IMR-90 (cell line): ENCODE measurements around the gene PSMD2. TPM values are rescaled to one million over a fixed set of nuclear protein-coding genes. Genes with fewer than 3 reads are reported as not detected.

ENCODE experiments used
- ATAC-seq: fragments of 200-7000 bp; cut with Tn5 transposase; 2 replicates; pipeline ENCODE4 v1.9.1; 2020; ENCODE audit warnings: low read depth, mild to moderate bottlenecking, moderate library complexity
- BruUV-seq: library from RNA; stranded (reverse); fragments of 400-500 nt; replicated peaks from 2 replicates; lab custom pipeline; 2021; lab: Mats Ljungman, UMichigan
- CTCF ChIA-PET: fragments of 300-600 bp; formaldehyde crosslinking; extraction: SDS; loops from one replicate; lab custom pipeline; 2021; ENCODE audit warnings: antibody characterized with exemption; lab: Yijun Ruan, JAX
- POLR2A ChIA-PET: fragments of 300-600 bp; sonication (Branson Sonifier 250); formaldehyde crosslinking; loops from one replicate; lab custom pipeline; 2022; ENCODE audit warnings: antibody characterized with exemption; ENCODE audit not compliant: unreplicated experiment; lab: Charles Lee
- DNase-seq: peaks from one replicate; pipeline ENCODE4 v3.0.0; 2013
- H2AFZ ChIP-seq: replicated peaks from 2 replicates; pipeline ENCODE3; 2013; ENCODE audit warnings: low read length, mild to moderate bottlenecking; ENCODE audit not compliant: poor library complexity
- H2AK5ac ChIP-seq: 2 replicates; pipeline ENCODE4 v1.6.1; 2013; ENCODE audit warnings: low read depth, low read length, inconsistent platforms
- H2AK9ac ChIP-seq: replicated peaks from 2 replicates; pipeline ENCODE3; 2013; ENCODE audit warnings: mild to moderate bottlenecking, low read depth, low read length, moderate library complexity; ENCODE audit not compliant: poor library complexity
- H2BK120ac ChIP-seq: 2 replicates; pipeline ENCODE4 v1.6.1; 2013; ENCODE audit warnings: low read depth, low read length, inconsistent platforms
- H2BK15ac ChIP-seq: 3 replicates; pipeline ENCODE4 v1.6.1; 2013; ENCODE audit warnings: low read depth, low read length, inconsistent platforms
- H2BK20ac ChIP-seq: 2 replicates; pipeline ENCODE4 v1.6.1; 2013; ENCODE audit warnings: low read depth, mild to moderate bottlenecking, inconsistent platforms, low read length, moderate library complexity
- H2BK5ac ChIP-seq: 2 replicates; pipeline ENCODE4 v1.6.1; 2013; ENCODE audit warnings: mild to moderate bottlenecking, low read depth, low read length, inconsistent platforms; ENCODE audit not compliant: poor library complexity, severe bottlenecking
- H3K14ac ChIP-seq: replicated peaks from 2 replicates; pipeline ENCODE4 v1.6.1; 2013; ENCODE audit warnings: low read depth, low read length, inconsistent platforms
- H3K18ac ChIP-seq: 2 replicates; pipeline ENCODE4 v1.6.1; 2013; ENCODE audit warnings: low read depth, low read length, control low read depth
- H3K23ac ChIP-seq: 2 replicates; pipeline ENCODE4 v1.6.1; 2013; ENCODE audit warnings: low read depth, low read length, inconsistent platforms
- H3K27ac ChIP-seq: 2 replicates; pipeline ENCODE4 v1.5.1; 2013; ENCODE audit warnings: mild to moderate bottlenecking, control low read depth, low read length; ENCODE audit not compliant: insufficient read depth
- H3K27me3 ChIP-seq: 2 replicates; pipeline ENCODE4 v1.6.1; 2013; ENCODE audit warnings: low read length; ENCODE audit not compliant: control insufficient read depth, insufficient read depth
- H3K36me3 ChIP-seq: 2 replicates; pipeline ENCODE4 v1.6.1; 2013; ENCODE audit warnings: low read length, mixed read lengths; ENCODE audit not compliant: control insufficient read depth, insufficient read depth
- H3K4ac ChIP-seq: 2 replicates; pipeline ENCODE4 v1.6.1; 2013; ENCODE audit warnings: low read depth, low read length, inconsistent platforms
- H3K4me1 ChIP-seq: 2 replicates; pipeline ENCODE4 v1.6.1; 2013; ENCODE audit warnings: low read length, mixed read lengths; ENCODE audit not compliant: control insufficient read depth, insufficient read depth
- H3K4me2 ChIP-seq: 2 replicates; pipeline ENCODE4 v1.6.1; 2013; ENCODE audit warnings: low read depth, mild to moderate bottlenecking, control low read depth, low read length, moderate library complexity
- H3K4me3 ChIP-seq: 2 replicates; pipeline ENCODE4 v1.5.1; 2013; ENCODE audit warnings: low read depth, mild to moderate bottlenecking, control low read depth, low read length, moderate library complexity; ENCODE audit not compliant: insufficient read depth
- H3K56ac ChIP-seq: 2 replicates; pipeline ENCODE4 v1.6.1; 2013; ENCODE audit warnings: low read length, inconsistent platforms; ENCODE audit not compliant: insufficient read depth; ENCODE audit errors: extremely low read depth
- H3K79me1 ChIP-seq, 2 experiments: 2 replicates each; pipeline ENCODE4 v1.6.1; 2013; ENCODE audit warnings: low read length in 2 of 2, inconsistent platforms in 1 of 2, low read depth in 1 of 2
- H3K9ac ChIP-seq: 2 replicates; pipeline ENCODE4 v1.6.1; 2013; ENCODE audit warnings: low read depth, low read length, control low read depth
- H3K9me1 ChIP-seq: 2 replicates; pipeline ENCODE4 v1.6.1; 2013; ENCODE audit warnings: low read length, inconsistent platforms; ENCODE audit not compliant: insufficient read depth
- H3K9me3 ChIP-seq: 2 replicates; pipeline ENCODE4 v1.6.1; 2013; ENCODE audit warnings: low read length; ENCODE audit not compliant: control insufficient read depth, insufficient read depth
- H4K20me1 ChIP-seq: 2 replicates; pipeline ENCODE4 v1.6.1; 2013; ENCODE audit warnings: low read length, inconsistent platforms; ENCODE audit not compliant: insufficient read depth
- H4K5ac ChIP-seq: 2 replicates; pipeline ENCODE4 v1.6.1; 2013; ENCODE audit warnings: mild to moderate bottlenecking, low read depth, low read length, control low read depth
- H4K8ac ChIP-seq, 2 experiments: 2 replicates each; pipeline ENCODE4 v1.6.1; 2013; ENCODE audit warnings: low read depth in 2 of 2, low read length in 2 of 2, control low read depth in 1 of 2, inconsistent platforms in 1 of 2
- H4K91ac ChIP-seq: 2 replicates; pipeline ENCODE4 v1.6.1; 2013; ENCODE audit warnings: low read depth, low read length, inconsistent platforms; ENCODE audit not compliant: insufficient read depth
- BHLHE40 ChIP-seq: fragments of 150-350 bp; IDR thresholded peaks from 2 replicates; pipeline ENCODE4 v1.6.1; 2016; ENCODE audit warnings: mild to moderate bottlenecking, low read depth, low read length
- CEBPB ChIP-seq: IDR thresholded peaks from 2 replicates; pipeline ENCODE4 v1.6.1; 2012; ENCODE audit warnings: low read depth, low read length, improper control_type of control experiment
- CHD1 ChIP-seq: IDR thresholded peaks from 2 replicates; pipeline ENCODE4 v1.6.1; 2012; ENCODE audit warnings: low read depth, low read length, improper control_type of control experiment
- CTCF ChIP-seq: conservative IDR thresholded peaks from 2 replicates; pipeline ENCODE4 v1.5.1; 2012; ENCODE audit warnings: mild to moderate bottlenecking, low read depth, low read length, improper control_type of control experiment
- ELK1 ChIP-seq: fragments of 150-350 bp; IDR thresholded peaks from 2 replicates; pipeline ENCODE4 v1.6.1; 2016; ENCODE audit warnings: low read depth, mild to moderate bottlenecking, low read length, moderate library complexity, borderline replicate concordance
- FOS ChIP-seq: fragments of 150-350 bp; IDR thresholded peaks from 2 replicates; pipeline ENCODE4 v1.6.1; 2016; ENCODE audit warnings: low read depth, low read length
- MAFK ChIP-seq: IDR thresholded peaks from 2 replicates; pipeline ENCODE4 v1.6.1; 2012; ENCODE audit warnings: low read depth, low read length, improper control_type of control experiment
- MAZ ChIP-seq: IDR thresholded peaks from 2 replicates; pipeline ENCODE4 v1.6.1; 2012; ENCODE audit warnings: low read depth, mild to moderate bottlenecking, low read length, improper control_type of control experiment, moderate library complexity, borderline replicate concordance
- MXI1 ChIP-seq: IDR thresholded peaks from 2 replicates; pipeline ENCODE4 v1.6.1; 2012; ENCODE audit warnings: low read depth, mild to moderate bottlenecking, low read length, moderate library complexity, borderline replicate concordance
- NFE2L2 ChIP-seq: fragments of 150-350 bp; IDR thresholded peaks from 2 replicates; pipeline ENCODE4 v1.6.1; 2016; ENCODE audit warnings: low read depth, mild to moderate bottlenecking, low read length
- POLR2A ChIP-seq: IDR thresholded peaks from 2 replicates; pipeline ENCODE4 v1.6.1; 2012; ENCODE audit warnings: mild to moderate bottlenecking, low read depth, low read length
- RAD21 ChIP-seq: IDR thresholded peaks from 2 replicates; pipeline ENCODE4 v1.6.1; 2012; ENCODE audit warnings: low read length, improper control_type of control experiment
- RCOR1 ChIP-seq: IDR thresholded peaks from 2 replicates; pipeline ENCODE4 v1.6.1; 2012; ENCODE audit warnings: mild to moderate bottlenecking, low read length, improper control_type of control experiment; ENCODE audit not compliant: insufficient replicate concordance
- RFX5 ChIP-seq: IDR thresholded peaks from 2 replicates; pipeline ENCODE4 v1.8.0; 2012; ENCODE audit warnings: low read depth, mild to moderate bottlenecking, low read length, moderate library complexity
- SMC3 ChIP-seq: fragments of 150-350 bp; IDR thresholded peaks from 2 replicates; pipeline ENCODE4 v1.6.1; 2016; ENCODE audit warnings: low read depth, mild to moderate bottlenecking, antibody characterized with exemption, low read length, moderate library complexity
- USF2 ChIP-seq: fragments of 150-350 bp; IDR thresholded peaks from 2 replicates; pipeline ENCODE4 v1.6.1; 2017; ENCODE audit warnings: mild to moderate bottlenecking, antibody characterized with exemption, low read length, low read depth
- dilution Hi-C: fragments of 300-500 bp; cut with HindIII; formaldehyde crosslinking; loops from one replicate; pipeline ENCODE4 v1.14.3; 2018; ENCODE audit warnings: low sequenced_read_pairs; ENCODE audit not compliant: unreplicated experiment
- in situ Hi-C: fragments of 300-500 bp; cut with MboI; formaldehyde crosslinking; loops from 3 replicates; pipeline ENCODE4 v1.14.3; 2019; ENCODE audit warnings: low sequenced_read_pairs, inconsistent platforms, mixed read lengths
- intact Hi-C: fragments of 100-400 bp; cut with micrococcal nuclease; formaldehyde crosslinking; loops from 2 replicates; pipeline ENCODE4 v1.10.0; 2022
- polyA plus RNA-seq, 3 experiments: library from polyadenylated mRNA; depleted of rRNA; stranded (reverse); fragments of >200 nt; gene quantifications; 2 replicates each; pipeline ENCODE4 v1.2.3, GENCODE V29; 2012; ENCODE audit warnings: low replicate concordance in 1 of 3
- total RNA-seq: library from RNA; depleted of rRNA; stranded (reverse); fragments of >200 nt; gene quantifications from 2 replicates; pipeline ENCODE4 v1.2.3, GENCODE V29; 2012

The PSMD2 gene
- total and polyA plus RNA-seq, 2 of the 4 experiments (the other 2 are of a cell fraction) = 514 to 872 TPM

- no peak overlapping the region for H3K27ac ChIP-seq
- no peak overlapping the region for H3K4ac ChIP-seq
- no peak overlapping the region for H3K18ac ChIP-seq
- peaks cover 2% of the 10 kb centered on the region for H3K4me1 ChIP-seq
- no peak overlapping the region for H4K91ac ChIP-seq
- dilution Hi-C loops = no loop called here
- H2AK9ac ChIP-seq = no peak overlapping the region
- no peak overlapping the region for H3K23ac ChIP-seq
- H3K56ac ChIP-seq = no peak overlapping the region
- no peak for TF ChIP-seq USF2
- no peak for TF ChIP-seq RCOR1
- no peak for TF ChIP-seq FOS
- TF ChIP-seq RFX5 = no peak
- TF ChIP-seq SMC3 = no peak
- TF ChIP-seq NFE2L2 = no peak
- no peak for TF ChIP-seq MXI1
- no peak for TF ChIP-seq RAD21
- no peak for TF ChIP-seq MAFK
- TF ChIP-seq BHLHE40 = no peak
- TF ChIP-seq POLR2A = no peak
- TF ChIP-seq MAZ = no peak
- TF ChIP-seq CHD1 = no peak
- no peak for TF ChIP-seq ELK1
- no peak for TF ChIP-seq CEBPB
- no peak for TF ChIP-seq CTCF
- ATAC-seq = no peak
- H3K27me3 ChIP-seq = no peaks in the 10 kb centered on the region
- H3K9me1 ChIP-seq = peaks cover 2% of the 10 kb centered on the region
- no peak overlapping the region for H3K9ac ChIP-seq
- peaks cover 28% of the 10 kb centered on the region for H3K36me3 ChIP-seq
- ChIA-PET CTCF (no interaction called here), POLR2A (no interaction called here)
- no peak overlapping the region for H3K4me3 ChIP-seq
- H2AK5ac ChIP-seq = no peak overlapping the region
- H2BK120ac ChIP-seq = no peak overlapping the region
- H2BK15ac ChIP-seq = no peak overlapping the region
- no peak overlapping the region for H2BK20ac ChIP-seq
- H3K9me3 ChIP-seq = no peaks in the 10 kb centered on the region
- H4K5ac ChIP-seq = no peak overlapping the region
- in situ Hi-C loops = no loop called here
- no TSS peak for BruUV-seq
- H3K4me2 ChIP-seq = no peak overlapping the region
- no peak overlapping the region for H2AFZ ChIP-seq
- peaks cover 5 to 7% of the 10 kb centered on the region in 2 experiments; a peak in 3 of 4 replicates for H3K79me1 ChIP-seq
- H4K20me1 ChIP-seq = peaks cover 23% of the 10 kb centered on the region
- no peak overlapping the region for H2BK5ac ChIP-seq
- no peak for DNase-seq
- intact Hi-C loops = no loop called here
- H4K8ac ChIP-seq = no peak overlapping the region
- H3K14ac ChIP-seq = no peak overlapping the region
Measured at GRCh38 chr3:184311633-184312032, 12.6 kb downstream of the PSMD2 start.
